Activated naive CD8-positive, alpha-beta T cell (primary cell): ENCODE data around the gene THEM5.

Source experiments
- H3K27ac Mint-ChIP-seq: one replicate; pipeline ENCODE4 v1.8.0; 2021; ENCODE audit warnings: mixed read lengths
- H3K27me3 Mint-ChIP-seq: one replicate; pipeline ENCODE4 v1.8.0; 2021; ENCODE audit warnings: mixed read lengths
- H3K36me3 Mint-ChIP-seq: one replicate; pipeline ENCODE4 v1.8.0; 2021; ENCODE audit warnings: mixed read lengths
- H3K4me1 Mint-ChIP-seq: one replicate; pipeline ENCODE4 v1.8.0; 2021; ENCODE audit warnings: low read depth, mixed read lengths
- H3K4me3 Mint-ChIP-seq: one replicate; pipeline ENCODE4 v1.8.0; 2021; ENCODE audit warnings: mild to moderate bottlenecking, mixed read lengths
- H3K9me3 Mint-ChIP-seq: one replicate; pipeline ENCODE4 v1.8.0; 2021; ENCODE audit warnings: low read depth, mixed read lengths

Gene THEM5

GRCh38 chr1:151809290-151809984 lies 44.1 kb downstream of the THEM5 start:
- Mint-ChIP-seq H3K27me3 (no peaks in the 10 kb centered on the region), H3K4me3 (no peak overlapping the region), H3K27ac (no peak overlapping the region), H3K9me3 (no peaks in the 10 kb centered on the region), H3K4me1 (peaks cover 5% of the 10 kb centered on the region), H3K36me3 (no peaks in the 10 kb centered on the region)

- Mint-ChIP-seq H3K27me3 (no peaks in the 10 kb centered on the region), H3K36me3 (no peaks in the 10 kb centered on the region), H3K9me3 (no peaks in the 10 kb centered on the region), H3K27ac (no peak overlapping the region), H3K4me1 (peaks cover 2% of the 10 kb centered on the region), H3K4me3 (no peak overlapping the region)
Measured at GRCh38 chr1:151807766-151808165, 45.7 kb downstream of the THEM5 start.

- H3K4me1 Mint-ChIP-seq: no peaks in the 10 kb centered on the region
- H3K4me3 Mint-ChIP-seq: no peak overlapping the region
- no peaks in the 10 kb centered on the region for H3K36me3 Mint-ChIP-seq
- H3K9me3 Mint-ChIP-seq: no peaks in the 10 kb centered on the region
- H3K27me3 Mint-ChIP-seq: no peaks in the 10 kb centered on the region
- no peak overlapping the region for H3K27ac Mint-ChIP-seq
Measured at GRCh38 chr1:151807131-151807530, 46.4 kb downstream of the THEM5 start.

DNA sequence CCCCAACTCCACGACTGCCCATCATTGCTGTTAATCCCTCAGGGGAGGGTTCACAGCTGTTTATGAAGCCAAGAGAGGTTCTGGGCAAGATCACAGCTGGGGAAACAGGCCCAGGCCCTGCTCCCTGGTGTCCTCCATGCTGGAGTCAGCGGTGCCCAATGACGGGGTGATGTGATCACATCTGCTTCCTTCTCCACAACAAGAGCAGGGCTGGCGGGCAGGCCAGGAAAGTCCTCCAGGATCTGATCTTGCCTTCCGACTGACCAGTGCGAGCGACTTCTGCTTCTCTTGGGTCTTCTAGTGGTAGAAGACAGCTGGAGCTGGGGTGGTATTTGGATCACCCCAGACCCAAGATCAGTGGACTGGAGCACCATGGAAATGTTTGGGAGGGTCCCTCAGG lies 47.3 kb downstream of the THEM5 start:
- no peaks in the 10 kb centered on the region for H3K36me3 Mint-ChIP-seq
- no peaks in the 10 kb centered on the region for H3K27me3 Mint-ChIP-seq
- H3K9me3 Mint-ChIP-seq: no peaks in the 10 kb centered on the region
- H3K27ac Mint-ChIP-seq: no peak overlapping the region
- no peak overlapping the region for H3K4me3 Mint-ChIP-seq
- no peaks in the 10 kb centered on the region for H3K4me1 Mint-ChIP-seq

DNA sequence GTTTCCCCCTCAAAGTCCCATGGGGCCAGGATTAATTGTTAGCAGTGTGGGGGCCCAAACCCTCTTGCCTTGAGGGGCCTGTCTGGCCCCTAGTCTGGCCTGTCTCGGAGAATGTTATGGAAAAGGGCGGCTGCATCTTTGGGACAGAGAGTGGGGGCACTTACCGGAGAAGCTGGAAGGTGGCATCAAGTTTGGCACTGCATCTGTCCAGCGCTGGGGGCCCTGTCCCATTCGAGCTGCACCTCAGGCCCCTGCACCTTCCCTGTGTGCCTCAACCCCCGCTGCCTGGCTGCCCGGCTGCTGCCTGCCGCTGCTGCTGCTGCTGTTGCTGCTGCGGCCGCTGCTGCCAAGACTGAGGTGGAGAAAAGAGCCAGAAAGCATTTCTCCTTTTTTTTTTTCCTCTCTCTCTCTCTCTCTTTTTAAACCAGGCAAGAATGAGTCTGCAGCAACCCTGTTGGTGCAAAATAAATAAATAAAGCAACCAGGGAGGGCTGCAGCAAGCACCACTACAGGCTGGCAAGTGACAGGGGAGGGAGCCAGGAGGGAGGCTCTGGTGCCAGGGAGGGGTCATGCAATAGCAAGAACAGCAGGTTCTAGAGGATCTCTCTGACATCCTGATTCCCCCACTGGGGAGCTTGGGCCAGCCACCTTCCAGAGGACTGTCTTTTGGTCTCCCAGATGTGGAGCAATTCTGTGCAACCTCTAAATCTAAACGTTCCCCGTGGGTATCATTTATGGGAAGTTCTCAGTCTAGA lies 48.3 kb downstream of the THEM5 start, which contains the start of gene LINGO4:
Gene LINGO4, minus strand, starts transcription at position 354 of the 755 bp plus-strand sequence. CDS start 2,715 bp downstream, outside the sequence.
- no peaks in the 10 kb centered on the region for H3K36me3 Mint-ChIP-seq
- no peak within 1 kb of the TSS for H3K4me3 Mint-ChIP-seq
- H3K9me3 Mint-ChIP-seq: no peaks in the 10 kb centered on the region
- H3K27ac Mint-ChIP-seq: no peak within 1 kb of the TSS
- no peaks in the 10 kb centered on the region for H3K27me3 Mint-ChIP-seq
- H3K4me1 Mint-ChIP-seq: peaks cover 3% of the 10 kb centered on the region

DNA sequence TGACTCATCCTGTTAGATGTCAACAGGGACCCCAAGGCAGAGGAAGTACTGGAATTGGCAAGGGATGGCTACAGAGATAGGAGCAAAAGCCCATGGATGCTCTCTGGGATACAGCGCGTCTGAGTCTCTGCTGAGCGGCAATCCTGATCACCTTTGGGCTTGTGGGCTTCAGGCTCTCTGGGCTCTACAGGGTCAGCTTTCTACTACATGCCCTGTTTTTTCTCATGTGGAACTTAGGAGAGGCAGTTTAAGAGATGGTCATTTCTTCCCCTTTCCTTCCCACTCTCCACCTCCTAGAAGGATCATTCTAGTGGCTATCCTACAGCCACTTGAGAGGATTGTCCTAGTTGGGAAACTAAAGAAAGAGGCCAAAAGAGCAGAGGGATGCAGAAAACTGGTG lies 49.6 kb downstream of the THEM5 start:
- Mint-ChIP-seq H3K27ac (no peak overlapping the region), H3K4me3 (no peak overlapping the region), H3K36me3 (peaks cover 1% of the 10 kb centered on the region), H3K9me3 (no peaks in the 10 kb centered on the region), H3K4me1 (peaks cover 8% of the 10 kb centered on the region), H3K27me3 (no peaks in the 10 kb centered on the region)

DNA sequence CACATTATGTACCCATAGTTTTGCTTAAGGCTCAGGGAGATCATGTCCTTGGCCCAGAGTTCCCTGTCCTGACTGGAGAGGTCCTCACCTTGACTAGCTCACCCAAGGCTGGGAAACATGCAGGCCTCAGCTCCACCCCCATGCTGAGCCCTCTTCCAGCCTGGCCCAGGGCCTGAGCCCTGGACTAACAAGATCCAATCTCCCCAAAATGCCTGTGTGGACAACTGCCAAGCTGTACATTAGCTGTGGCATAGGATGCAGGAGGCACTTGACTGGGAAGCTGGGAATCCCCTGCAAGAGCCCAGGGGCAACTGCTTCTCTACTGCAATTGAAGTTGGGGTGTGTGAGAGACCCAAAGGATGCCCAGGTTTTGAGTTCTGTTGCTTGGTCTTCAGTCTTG lies 50.3 kb downstream of the THEM5 start:
- Mint-ChIP-seq H3K27me3 (no peaks in the 10 kb centered on the region), H3K9me3 (no peaks in the 10 kb centered on the region), H3K4me1 (peaks cover 8% of the 10 kb centered on the region), H3K4me3 (no peak overlapping the region), H3K36me3 (peaks cover 6% of the 10 kb centered on the region), H3K27ac (no peak overlapping the region)

DNA sequence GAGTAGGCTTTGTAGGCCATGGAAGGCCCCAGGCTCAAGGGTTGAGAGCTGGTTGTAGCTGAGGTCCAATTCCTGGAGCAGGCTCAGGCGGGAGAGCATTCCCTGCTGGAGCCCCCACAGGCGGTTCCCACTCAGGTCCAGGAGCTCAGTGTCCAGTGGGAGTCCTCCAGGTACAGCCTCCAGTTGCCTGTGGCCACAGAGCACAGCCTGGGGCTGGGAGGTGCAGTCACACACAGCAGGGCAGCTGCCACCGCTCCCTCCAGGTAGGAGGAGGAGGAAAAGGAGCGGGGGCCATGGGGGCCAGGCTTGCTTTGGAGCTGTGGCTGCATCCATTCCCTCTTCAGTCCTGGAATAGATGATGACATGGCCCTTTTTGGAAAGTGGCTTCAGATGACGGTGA lies 51.1 kb downstream of the THEM5 start:
- peaks cover 6% of the 10 kb centered on the region for H3K36me3 Mint-ChIP-seq
- no peaks in the 10 kb centered on the region for H3K9me3 Mint-ChIP-seq
- peaks cover 8% of the 10 kb centered on the region for H3K4me1 Mint-ChIP-seq
- no peak overlapping the region for H3K27ac Mint-ChIP-seq
- no peaks in the 10 kb centered on the region for H3K27me3 Mint-ChIP-seq
- no peak overlapping the region for H3K4me3 Mint-ChIP-seq

DNA sequence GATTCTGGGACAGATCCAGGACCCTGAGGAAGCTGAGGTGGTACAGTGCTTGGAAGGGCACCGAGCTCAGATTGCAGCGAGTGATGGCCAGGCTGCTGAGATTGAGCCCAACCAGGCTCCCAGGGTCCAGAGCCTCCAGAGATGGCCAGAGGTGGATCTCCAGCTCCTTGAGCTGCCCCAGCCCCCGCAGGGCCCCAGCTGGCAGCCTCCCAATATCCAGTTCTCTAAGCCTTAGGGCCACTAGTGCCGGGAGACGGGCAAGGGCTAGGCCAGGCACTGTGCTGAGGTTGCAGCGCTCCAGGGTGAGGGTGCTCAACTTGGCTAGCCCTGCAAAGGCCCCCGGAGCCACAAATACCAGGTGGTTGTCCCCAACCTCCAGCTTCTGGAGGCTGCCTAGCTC lies 51.7 kb downstream of the THEM5 start:
- Mint-ChIP-seq H3K27ac (no peak overlapping the region), H3K9me3 (no peaks in the 10 kb centered on the region), H3K4me1 (peaks cover 8% of the 10 kb centered on the region), H3K27me3 (no peaks in the 10 kb centered on the region), H3K4me3 (no peak overlapping the region), H3K36me3 (peaks cover 6% of the 10 kb centered on the region)

DNA sequence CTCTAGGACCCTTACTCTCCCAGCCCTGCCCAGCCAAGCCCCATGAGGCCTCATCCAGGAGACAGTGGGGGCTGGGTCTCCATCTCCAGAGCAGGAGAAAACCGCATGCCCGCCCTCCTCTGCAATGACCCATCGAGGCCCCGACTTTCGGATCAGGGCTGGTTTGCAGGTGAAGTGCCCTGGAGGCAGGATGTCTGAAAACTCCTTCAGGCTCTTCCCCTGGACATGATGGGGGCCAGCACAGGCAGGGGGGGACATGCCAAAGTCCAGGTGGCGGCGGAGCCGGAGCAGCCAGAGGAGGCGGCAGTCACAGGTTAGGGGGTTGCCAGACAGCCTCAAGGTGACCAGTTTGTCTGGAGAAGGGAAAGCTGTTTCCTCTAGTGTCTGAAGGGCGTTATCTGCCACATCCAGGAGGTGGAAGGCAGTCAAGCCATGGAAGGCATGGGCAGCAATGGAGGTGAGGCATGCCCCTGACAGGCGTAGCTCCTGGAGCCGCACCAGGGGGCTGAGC lies 52.1 kb downstream of the THEM5 start:
- H3K36me3 Mint-ChIP-seq: peaks cover 6% of the 10 kb centered on the region
- H3K4me1 Mint-ChIP-seq: peaks cover 8% of the 10 kb centered on the region
- H3K27me3 Mint-ChIP-seq: no peaks in the 10 kb centered on the region
- no peak overlapping the region for H3K27ac Mint-ChIP-seq
- H3K9me3 Mint-ChIP-seq: no peaks in the 10 kb centered on the region
- no peak overlapping the region for H3K4me3 Mint-ChIP-seq

- Mint-ChIP-seq H3K36me3 (peaks cover 6% of the 10 kb centered on the region), H3K9me3 (no peaks in the 10 kb centered on the region), H3K4me1 (peaks cover 8% of the 10 kb centered on the region), H3K27ac (no peak overlapping the region), H3K4me3 (no peak overlapping the region), H3K27me3 (no peaks in the 10 kb centered on the region)
Measured at GRCh38 chr1:151800830-151801229, 52.7 kb downstream of the THEM5 start.

- H3K4me1 Mint-ChIP-seq: peaks cover 8% of the 10 kb centered on the region
- H3K27ac Mint-ChIP-seq: no peak overlapping the region
- no peak overlapping the region for H3K4me3 Mint-ChIP-seq
- H3K27me3 Mint-ChIP-seq: no peaks in the 10 kb centered on the region
- H3K9me3 Mint-ChIP-seq: no peaks in the 10 kb centered on the region
- H3K36me3 Mint-ChIP-seq: peaks cover 7% of the 10 kb centered on the region
Measured at GRCh38 chr1:151799179-151800022, 54.1 kb downstream of the THEM5 start.

GRCh38 chr1:151798571-151798970 lies 54.9 kb downstream of the THEM5 start:
- H3K9me3 Mint-ChIP-seq: no peaks in the 10 kb centered on the region
- H3K4me3 Mint-ChIP-seq: no peak overlapping the region
- H3K27ac Mint-ChIP-seq: no peak overlapping the region
- H3K4me1 Mint-ChIP-seq: peaks cover 8% of the 10 kb centered on the region
- H3K36me3 Mint-ChIP-seq: peaks cover 9% of the 10 kb centered on the region
- H3K27me3 Mint-ChIP-seq: no peaks in the 10 kb centered on the region
